ENCODE results near the gene LRRC42.

DNA sequence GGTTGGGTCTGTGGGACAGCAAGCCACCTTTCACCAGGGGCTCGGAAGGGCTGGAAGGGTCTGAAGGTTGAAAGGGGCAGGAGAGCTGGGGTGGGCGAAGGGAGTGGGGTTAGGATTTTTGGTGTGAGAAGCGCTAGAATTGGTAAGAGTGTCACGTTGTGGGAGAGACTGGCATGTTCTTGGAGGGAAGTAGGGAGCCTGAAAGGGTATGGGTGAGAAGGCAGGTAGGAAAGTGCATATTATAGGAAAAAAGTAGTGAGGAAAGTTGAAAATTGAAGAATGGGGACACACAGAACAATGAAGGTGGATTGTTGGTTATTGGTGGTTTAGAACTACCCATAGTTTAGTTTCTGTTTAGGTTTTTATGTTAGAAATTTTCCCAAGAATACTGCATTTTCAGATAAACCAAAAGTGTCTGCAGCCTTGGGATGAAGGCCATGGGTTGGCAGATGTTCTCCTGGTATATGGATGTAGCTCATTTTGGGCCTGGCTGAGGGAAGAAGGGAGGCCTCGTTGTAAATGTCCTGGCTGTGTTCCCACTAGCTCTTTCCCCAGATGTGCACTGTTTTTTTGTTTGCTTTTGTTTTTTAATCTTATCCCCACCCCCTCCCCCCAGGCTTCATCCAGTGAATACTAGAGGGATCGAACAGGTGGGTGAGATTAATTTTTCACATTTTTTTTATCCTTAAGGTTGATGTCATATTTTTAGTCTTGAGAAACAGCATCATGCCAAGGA is 1.2 kb downstream of the LRRC42 start:
- TF ChIP-seq, protein P1, sequence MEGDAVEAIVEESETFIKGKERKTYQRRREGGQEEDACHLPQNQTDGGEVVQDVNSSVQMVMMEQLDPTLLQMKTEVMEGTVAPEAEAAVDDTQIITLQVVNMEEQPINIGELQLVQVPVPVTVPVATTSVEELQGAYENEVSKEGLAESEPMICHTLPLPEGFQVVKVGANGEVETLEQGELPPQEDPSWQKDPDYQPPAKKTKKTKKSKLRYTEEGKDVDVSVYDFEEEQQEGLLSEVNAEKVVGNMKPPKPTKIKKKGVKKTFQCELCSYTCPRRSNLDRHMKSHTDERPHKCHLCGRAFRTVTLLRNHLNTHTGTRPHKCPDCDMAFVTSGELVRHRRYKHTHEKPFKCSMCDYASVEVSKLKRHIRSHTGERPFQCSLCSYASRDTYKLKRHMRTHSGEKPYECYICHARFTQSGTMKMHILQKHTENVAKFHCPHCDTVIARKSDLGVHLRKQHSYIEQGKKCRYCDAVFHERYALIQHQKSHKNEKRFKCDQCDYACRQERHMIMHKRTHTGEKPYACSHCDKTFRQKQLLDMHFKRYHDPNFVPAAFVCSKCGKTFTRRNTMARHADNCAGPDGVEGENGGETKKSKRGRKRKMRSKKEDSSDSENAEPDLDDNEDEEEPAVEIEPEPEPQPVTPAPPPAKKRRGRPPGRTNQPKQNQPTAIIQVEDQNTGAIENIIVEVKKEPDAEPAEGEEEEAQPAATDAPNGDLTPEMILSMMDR (IDR thresholded peaks at IDR 0.05): no peak
- no peak for TF ChIP-seq POLR2A (IDR thresholded peaks at IDR 0.05)
